Measurements from ENCODE around the gene DRAXIN. TPM values are rescaled to one million over a fixed set of nuclear protein-coding genes. Genes with fewer than 3 reads are reported as not detected.

DRAXIN gene
- total RNA-seq, 4 donors from 2014 or later: 0.17 TPM; not detected in 3

DNA sequence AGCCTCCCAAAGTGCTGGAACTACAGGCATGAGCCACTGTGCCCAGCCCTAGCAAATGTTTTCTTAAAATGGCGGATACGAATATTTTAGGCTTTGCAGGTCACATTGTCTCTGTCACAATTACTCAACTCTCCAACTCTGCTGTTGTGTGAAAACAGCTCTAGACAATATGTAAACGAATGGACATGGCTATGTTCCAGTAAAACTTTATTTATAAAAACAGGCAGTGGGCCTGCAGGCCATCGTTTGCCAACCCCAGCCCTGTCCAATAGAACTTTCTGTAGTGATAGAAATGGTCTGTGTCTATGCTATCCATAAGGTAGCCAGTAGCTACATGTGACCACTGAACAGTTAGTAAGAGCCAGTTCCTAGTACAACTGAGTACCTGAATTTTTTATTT, 31.8 kb upstream of the DRAXIN start:
- TF ChIP-seq, protein P1, sequence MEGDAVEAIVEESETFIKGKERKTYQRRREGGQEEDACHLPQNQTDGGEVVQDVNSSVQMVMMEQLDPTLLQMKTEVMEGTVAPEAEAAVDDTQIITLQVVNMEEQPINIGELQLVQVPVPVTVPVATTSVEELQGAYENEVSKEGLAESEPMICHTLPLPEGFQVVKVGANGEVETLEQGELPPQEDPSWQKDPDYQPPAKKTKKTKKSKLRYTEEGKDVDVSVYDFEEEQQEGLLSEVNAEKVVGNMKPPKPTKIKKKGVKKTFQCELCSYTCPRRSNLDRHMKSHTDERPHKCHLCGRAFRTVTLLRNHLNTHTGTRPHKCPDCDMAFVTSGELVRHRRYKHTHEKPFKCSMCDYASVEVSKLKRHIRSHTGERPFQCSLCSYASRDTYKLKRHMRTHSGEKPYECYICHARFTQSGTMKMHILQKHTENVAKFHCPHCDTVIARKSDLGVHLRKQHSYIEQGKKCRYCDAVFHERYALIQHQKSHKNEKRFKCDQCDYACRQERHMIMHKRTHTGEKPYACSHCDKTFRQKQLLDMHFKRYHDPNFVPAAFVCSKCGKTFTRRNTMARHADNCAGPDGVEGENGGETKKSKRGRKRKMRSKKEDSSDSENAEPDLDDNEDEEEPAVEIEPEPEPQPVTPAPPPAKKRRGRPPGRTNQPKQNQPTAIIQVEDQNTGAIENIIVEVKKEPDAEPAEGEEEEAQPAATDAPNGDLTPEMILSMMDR (IDR thresholded peaks at IDR 0.05; ENCODE audit: low read depth): no peak

DNA sequence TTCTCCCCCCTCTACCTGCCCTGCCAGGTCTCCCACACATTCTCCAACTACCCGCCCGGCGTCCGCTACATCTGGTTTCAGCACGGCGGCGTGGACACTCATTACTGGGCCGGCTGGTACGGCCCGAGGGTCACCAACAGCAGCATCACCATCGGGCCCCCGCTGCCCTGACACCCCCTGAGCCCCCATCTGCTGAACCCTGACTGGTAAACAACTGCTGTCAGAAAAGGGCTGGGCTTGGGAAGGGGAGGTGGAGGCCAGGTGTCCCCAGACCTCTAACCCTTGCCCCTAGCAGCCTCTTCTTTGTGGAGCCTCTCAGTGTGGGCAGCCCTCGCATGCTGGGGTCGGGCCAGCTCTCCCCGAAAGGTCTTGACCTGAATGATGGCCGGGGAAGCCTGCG, 30.4 kb upstream of the DRAXIN start:
- TF ChIP-seq, protein P1 (IDR thresholded peaks at IDR 0.05; ENCODE audit: low read depth): no peak

DNA sequence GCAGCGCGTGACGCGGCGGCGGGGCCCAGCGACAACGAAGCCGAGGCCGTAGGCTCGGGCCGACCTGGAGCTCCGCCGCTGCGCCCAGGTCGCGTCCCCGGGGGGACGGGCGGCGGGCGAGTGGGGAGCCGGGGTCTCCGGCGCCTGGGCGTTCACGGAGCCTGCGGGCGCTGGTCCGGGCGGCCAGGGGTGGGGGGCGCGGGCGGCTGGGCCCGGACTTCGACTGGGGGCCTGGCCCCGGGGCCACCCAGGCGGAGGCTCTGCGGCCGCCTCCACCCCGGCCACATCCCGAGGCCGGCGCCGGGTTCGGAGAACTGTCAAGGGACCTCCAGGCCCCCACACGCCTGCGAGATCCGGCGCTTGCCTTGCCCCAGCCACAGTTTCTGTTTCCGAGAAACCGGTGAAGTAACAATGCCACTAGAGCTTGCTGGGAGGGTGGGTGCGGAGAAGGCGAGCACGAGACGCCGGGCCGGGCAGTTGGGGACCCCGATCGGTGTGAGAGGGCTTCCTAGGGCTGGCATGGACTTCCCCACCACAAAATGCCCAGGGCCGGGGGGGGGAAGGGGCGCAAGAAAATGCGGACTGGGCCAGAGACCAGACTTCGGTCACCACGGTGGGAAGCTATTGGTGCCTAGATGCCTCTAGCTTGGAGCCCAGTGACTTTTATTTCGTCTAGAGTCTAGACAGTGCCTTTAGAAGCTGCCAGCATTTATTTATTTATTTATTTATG, 27.0 kb upstream of the DRAXIN start:
- TF ChIP-seq, protein P1 (IDR thresholded peaks at IDR 0.05; ENCODE audit: low read depth): no peak

DNA sequence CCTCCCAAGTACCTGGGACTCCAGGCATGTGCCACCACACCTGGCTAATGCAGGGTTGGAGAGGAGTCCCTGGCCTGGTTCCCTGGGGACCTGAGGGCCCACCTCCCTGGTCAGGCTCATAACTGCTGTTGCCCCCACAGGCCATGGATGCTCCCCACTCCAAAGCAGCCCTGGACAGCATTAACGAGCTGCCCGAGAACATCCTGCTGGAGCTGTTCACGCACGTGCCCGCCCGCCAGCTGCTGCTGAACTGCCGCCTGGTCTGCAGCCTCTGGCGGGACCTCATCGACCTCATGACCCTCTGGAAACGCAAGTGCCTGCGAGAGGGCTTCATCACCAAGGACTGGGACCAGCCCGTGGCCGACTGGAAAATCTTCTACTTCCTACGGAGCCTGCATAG, 23.0 kb upstream of the DRAXIN start:
- TF ChIP-seq, protein P1 (IDR thresholded peaks at IDR 0.05; ENCODE audit: low read depth): no peak

DNA sequence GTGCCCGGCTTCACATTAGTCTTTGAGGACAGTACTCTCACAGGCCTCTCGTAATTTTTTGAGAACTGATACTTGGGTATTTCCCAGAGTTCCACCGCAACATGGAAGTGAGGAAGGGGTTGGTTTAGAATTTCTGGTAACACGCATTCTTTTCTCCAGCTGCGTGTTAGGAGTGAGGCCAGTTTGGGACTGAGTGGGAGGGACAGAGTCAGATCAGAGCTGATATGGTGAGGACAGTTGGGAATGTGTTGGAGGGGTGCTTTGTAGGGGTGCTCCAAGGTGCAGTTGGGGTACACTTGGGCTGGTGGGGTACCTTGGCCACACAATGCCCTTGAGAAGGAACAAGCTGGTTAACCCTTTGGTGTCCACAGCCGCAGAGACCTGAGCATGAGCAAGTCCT, 20.8 kb upstream of the DRAXIN start:
- TF ChIP-seq, protein P1 (IDR thresholded peaks at IDR 0.05; ENCODE audit: low read depth): no peak

DNA sequence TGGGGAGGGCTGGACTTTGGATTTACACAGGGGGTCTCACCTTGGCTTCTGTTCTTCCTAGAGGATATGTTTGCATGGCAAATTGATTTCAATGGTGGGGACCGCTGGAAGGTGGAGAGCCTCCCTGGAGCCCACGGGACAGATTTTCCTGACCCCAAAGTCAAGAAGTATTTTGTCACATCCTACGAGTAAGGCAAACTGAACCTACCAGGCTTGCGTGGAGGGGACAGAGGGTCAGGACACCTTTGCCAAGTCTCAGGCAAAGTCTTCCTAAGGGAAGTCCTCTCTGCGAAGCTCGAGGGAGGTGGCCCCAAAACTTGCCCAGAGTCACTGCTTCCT, 20.3 kb upstream of the DRAXIN start:
- TF ChIP-seq, protein P1 (IDR thresholded peaks at IDR 0.05; ENCODE audit: low read depth): no peak

DNA sequence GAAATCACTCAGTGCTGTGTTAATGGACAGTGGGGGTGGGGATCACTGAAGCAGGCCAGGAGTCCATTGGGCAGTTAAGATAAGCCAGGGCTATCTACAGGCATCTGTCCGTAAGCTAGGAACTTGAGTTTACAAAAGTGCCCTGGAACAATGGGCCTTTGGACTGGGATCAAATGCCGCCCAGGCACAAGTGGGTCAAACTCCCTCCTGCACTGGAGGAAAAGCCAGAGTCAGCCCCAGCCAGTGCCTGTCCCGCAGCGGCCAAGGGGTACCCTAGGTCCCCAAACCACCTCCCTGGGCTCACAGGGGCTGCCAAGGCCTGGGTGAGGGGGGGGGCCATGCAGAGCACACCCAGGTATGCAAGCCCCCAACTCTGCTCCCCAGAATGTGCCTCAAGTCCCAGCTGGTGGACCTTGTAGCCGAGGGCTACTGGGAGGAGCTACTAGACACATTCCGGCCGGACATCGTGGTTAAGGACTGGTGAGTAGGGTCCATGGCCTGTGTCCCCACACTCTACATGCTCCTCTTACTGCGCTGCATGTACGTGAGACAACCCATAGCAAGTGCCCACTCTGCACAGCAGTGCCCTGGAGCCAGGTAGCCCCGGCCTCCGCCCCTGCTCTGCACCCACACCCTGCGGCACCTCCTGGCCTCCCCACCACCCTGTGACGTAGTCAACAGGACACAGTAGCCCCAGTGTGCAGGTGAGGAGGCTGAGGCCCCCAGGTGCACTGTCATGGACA, 19.8 kb upstream of the DRAXIN start:
- TF ChIP-seq, protein P1 (IDR thresholded peaks at IDR 0.05; ENCODE audit: low read depth): no peak
